NCI-H187 treated with DMSO at 0.1 percent for 48 hours (cell line): ENCODE measurements around the gene C1QL1.

Experiments used
- DNase-seq: peaks from one replicate; lab custom pipeline; 2025; lab: John Stamatoyannopoulos, UW

C1QL1 gene

DNA sequence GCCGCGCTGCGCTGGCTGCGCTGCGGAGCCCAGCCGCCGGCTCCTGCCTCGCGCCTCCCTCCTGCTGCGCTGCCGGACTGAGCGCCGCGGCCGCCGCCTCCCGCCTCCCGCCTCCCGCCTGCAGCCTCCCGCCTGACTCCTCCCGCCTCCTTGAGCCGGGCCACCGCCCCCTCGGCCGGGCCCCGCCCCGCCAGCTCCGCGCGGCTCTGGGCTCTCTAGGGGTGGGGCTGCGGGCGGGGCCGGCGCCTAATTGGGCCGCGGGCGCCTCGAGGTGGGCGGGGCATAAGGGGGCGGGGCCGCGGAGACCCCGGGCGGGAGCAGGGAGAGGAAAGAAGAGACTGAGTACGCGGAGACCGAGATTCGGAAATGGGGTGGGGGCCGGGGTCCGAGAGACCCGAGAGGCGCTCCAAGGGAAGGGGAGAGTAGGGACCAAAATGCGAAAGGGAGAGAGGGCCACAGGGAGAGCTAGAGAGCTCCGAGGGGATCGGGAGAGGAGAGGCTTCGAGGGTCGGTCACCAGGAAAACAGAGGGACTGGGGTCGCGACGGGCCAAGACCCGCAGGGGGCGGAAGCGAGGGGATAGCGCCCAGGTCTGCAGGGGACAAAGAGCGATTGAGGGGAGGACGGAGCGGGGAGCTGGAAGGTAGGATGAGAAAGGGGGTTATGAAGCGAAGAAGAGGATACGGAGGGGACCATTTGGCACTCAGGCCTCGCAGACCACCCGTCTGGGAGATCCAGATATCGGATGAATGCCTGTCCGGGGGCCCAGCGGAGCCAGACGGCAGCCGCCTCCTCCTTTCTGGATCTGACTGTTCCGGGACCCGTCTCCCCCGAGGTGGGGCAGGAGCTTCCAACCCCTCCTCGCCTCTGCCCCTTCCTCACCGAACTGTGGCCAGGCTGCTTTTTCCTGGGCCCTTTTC is at the start of gene C1QL1:
Gene C1QL1 (minus strand): TSS at position 79 of the 919 bp plus-strand sequence. CDS start 255 bp downstream, outside the sequence.
- peak; percentile 35 for DNase-seq

DNA sequence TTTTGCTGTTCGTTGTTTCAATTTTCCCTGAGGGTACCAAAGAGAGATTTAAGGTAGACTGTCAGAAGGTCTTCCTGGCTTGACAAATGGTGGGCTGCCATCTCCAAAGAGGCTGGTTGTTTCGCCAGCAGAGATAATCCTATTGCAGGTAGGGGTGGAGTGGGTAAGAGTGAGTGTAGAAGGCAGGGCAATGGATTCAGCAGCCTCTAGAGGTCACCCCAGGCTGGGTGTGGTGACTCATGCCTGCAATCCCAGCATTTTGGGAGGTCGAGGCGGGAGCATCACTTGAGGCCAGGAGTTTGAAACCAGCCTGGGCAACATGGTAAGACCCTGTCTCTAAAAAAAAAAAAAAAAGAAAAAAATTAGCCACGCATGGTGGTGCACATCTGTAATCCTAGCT is 48.7 kb upstream of the C1QL1 start:
- no peak for DNase-seq

DNA sequence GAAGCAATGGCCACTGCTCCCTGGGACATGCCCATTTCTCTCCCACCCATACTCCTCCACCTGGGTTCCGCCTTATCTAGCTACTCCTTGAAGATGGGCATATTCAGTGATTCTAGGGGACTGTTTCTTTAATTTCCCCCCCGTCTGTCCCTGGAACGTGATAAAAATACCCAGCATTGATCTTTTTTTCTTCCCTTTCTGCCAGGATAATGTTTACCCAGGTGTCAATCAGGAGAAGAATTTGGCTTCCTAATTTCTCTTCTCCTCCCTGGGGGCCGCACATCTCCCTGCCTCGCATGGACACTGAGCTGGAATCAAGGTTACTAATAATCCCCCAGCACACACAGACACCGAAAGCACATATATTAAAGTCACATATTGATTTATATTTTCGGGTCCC is 48.1 kb upstream of the C1QL1 start:
- no peak for DNase-seq

DNA sequence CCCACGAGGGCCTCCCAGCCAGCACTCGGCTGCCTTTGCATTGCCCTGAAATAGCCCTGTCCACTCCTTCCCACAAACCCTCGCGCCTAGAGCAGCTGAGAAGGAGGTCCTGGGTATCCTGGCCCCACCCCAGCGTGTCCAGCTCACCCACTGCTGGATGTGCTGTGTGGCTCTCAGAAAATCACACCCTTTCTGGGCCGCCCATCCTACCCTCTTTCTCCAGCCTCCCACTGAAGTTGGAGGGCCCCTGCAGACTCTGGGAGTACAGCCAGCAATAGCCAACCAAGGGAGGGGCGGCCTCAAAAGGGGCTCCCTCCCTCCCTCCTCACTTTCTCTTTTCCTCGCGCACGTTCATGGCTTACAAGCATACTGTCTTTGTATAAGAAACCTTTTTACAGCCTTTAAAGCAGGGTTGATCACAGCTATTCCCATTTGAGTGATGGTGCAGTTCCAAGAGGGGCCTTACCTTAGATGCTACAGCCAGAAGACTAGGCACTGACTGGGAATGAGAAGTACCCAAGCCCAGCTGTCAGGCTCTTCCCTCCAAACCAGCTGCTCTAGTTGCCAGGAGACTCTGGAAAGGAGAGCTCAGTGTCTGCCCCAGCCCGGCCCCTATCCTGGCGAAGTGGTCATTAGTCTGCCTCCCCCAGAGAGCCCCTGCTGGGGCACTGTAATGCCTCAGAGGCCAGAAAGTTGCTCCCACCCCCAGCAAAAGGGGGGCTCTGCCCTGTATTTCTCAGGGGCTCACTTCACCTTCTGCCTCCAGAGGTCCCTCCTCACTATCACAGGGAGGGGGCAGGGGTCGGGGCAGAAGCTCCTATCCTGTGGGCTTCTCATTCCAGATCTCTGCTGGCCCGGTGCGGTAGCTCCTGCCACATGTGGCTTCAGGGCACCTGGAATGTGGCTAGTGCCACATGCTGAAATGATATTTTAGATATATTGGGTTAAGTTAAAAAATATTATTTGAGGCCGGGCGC is 45.2 kb upstream of the C1QL1 start:
- DNase-seq: peak; percentile 10

DNA sequence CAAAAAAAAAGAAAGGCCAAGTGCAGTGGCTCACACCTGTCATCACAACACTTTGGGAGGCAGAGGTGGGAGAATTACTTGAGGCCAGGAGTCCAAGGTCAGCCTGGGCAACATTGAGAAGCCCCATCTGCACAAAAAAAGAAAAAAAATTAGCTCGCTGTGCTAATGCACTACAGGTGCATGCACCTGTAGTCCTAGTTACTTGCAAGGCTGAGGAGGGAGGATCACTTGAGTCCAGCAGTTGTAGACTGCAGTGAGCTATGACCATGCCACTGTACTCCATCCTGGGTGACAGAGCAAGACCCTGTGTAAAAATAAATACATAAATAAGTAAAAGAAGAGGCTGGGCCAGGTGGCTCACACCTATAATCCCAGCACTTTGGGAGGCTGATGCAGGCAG is 43.7 kb upstream of the C1QL1 start:
- DNase-seq: no peak

DNA sequence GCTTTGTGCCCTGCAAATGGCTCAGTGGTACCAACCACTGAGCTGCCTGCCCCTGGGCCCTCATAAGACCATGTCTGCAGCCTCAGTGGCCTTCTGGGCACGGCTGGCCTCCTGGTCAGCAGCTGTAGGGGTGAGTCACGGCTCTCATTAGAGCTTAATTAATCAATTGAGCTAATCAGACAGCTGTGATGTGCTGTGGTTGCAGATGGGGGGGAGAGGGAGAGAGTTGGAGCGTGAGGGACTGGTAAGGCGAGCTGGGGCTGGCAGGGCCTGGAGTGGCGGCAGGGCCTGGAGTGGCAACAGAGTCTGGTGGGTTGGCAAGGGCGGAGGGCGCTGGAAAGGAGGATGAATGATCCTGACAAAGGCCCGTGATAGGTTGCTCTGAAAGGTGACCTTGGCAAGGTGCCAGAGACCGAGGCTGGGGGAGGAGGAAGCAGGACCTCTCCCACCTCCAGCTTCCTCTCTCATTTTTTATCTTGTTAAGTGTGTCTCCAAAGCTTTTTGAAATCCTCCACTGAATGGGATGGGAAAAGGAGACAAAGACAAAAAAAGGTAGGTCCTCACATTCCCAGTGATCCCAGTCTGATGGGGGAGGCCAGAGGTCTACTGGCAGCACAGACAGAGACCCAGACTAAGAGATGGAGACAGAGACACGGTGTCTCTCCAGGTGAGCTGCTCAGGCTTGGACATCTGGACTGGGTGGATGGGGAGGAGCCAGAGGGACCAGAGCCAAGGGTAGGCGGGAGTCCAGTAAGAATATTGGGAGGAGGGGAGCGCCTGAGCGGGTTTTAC is 41.8 kb upstream of the C1QL1 start:
- no peak for DNase-seq

DNA sequence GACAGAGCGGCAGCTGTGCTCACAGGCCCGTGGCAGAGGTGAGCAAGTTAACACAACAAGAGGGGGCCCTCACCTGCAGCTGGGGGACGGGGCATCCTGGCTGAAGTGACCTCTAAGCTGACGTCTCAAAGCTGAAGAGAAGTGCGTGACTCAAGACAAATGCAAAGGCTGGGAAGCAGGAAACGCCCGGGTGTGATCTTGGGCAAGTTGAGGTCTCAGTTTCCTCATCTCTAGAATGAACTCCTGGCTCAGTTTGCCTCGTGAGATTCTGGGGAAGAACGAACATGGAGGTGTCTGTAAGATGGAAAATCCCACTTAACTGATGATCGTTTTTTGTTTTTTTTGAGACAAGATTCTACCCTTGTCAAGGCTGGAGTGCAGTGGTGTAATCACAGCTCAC is 40.1 kb upstream of the C1QL1 start:
- no peak for DNase-seq

DNA sequence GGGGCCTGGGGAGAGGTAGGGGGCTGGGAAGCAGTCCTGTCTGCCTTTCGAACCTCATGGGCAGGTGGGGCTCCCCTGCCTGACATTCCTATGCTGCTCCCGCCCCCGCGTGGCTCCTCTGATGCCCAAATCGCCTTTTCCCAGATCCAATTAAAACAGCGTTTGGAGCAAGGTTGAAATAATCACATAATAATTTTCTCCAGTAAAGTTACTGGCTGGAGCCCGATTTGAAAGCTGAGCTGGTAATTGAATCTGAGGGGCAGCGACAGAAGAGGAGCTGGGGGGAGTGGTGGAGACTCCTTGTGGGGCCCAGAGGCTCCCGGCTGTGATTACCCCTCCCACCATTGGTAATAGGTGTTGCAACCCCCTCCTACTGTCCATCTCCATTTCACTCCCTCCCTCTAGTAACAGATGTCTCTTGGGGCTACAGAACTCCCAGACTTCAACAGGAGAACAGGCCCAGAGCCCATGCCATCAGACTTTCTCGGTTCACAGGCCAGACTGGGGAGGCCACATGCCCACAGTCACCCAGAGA is 38.9 kb upstream of the C1QL1 start:
- no peak for DNase-seq

DNA sequence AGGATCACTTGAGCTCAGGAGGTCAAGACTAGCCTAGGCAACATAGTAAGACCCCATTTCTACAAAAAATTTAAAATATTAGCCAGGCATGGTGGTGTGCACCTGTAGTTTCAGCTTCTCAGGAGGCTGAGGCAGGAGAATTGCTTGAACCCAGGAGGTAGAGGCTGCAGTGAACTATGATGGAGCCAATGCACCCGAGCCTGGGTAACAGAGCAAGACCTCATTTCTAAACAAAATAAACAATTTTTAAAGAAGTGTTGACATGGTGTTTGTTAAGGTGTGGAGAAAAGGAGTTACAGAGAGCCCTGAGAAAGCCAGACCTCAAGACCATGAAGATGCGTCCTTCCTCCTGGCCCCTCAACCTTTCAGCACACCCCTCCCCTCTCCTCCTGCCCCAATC is 37.6 kb upstream of the C1QL1 start:
- no peak for DNase-seq

DNA sequence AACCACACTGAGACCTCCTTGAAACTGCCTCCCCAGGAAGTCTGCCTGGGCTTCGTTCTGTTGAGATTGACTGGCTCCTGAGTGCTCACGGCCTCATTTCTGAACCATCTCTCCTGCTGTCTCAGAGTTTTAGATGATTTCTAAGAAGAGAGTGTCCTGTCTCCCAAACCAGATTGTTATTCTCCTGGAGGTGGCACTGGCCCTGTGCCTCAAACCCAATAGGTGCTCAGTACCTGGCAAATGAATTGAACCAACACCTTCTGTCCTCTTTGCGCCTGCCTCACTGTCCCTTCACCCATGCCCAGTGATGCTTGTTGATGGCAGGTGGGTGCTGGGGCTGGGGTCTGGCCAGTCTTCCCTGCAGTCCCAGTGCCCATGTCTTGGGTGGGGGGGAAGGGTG is 36.3 kb upstream of the C1QL1 start:
- no peak for DNase-seq

DNA sequence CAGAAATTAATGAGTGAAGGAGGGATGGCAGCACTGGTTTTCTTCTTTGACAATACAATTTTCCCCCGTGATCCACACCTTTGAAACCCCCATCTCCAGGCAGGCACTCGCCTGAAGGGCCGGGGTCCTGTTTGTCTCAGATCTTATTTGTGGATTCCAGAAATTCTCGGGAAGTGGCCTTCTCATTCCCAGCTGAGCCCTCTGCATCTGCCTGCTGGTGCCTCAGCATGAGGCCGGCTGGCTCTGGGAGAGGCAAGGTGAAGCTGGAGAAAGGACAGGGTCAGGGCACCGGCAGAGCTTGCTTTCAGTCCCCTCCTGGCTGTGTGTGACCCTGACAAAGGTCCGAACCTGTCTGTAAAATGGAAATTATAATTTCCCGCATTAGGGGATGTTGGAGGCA is 35.8 kb upstream of the C1QL1 start:
- no peak for DNase-seq

DNA sequence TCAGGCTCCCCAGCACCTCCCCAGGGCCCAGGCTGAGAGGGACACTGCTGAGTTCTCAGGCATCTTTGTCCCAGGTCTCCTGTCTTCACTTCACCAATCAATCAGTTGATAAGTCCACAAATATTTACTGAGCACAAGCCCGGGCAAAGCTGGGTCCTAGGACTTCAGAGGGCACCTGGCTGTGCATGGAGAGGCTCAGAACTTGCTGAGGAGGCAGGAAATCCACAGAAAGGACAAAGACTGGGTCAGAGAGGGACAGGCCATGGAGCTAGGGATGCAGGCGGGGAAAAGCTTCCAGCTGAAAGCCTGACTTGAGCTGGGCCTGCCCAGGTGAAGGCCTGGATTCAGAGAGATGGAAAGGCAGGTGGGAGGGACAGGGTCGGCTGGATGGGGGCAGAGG is 33.2 kb upstream of the C1QL1 start:
- no peak for DNase-seq

DNA sequence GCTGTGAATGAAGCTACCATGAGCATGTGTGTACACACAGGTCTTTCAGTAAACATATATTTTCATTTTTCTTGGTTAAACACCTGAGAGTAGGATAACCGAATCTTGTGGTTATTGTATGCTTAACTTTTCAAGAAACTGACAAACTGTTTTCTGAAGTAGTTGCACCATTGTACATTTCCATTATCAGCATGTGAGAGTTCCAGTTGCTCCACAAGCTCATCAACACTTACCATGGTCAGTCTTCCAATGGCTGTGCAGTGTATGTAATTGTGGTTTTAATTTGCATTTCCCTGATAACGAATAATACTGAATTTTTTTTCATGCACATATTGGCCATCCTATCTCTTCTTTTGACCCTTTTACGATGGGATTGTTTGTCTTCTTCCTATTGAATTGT is 31.3 kb upstream of the C1QL1 start:
- no peak for DNase-seq

DNA sequence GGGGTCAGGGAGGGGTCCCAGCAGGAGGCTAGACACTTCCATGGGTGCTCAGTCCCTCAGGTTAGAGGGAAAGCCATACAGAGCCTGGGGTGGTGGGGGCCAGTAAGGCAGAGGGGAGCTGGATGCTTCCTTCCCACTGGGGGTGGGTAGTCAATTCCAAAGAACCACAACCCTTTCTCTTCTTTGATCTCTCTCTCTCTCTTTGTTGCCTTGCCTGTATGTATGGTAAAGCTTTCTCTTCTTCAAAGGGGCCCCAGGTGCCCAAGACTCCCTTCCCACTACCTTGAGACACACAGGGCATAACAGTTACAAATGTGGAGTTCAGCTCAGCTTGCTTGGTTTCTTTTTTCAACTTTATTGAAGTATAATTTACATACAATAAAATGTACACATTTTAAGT is 30.5 kb upstream of the C1QL1 start:
- no peak for DNase-seq

DNA sequence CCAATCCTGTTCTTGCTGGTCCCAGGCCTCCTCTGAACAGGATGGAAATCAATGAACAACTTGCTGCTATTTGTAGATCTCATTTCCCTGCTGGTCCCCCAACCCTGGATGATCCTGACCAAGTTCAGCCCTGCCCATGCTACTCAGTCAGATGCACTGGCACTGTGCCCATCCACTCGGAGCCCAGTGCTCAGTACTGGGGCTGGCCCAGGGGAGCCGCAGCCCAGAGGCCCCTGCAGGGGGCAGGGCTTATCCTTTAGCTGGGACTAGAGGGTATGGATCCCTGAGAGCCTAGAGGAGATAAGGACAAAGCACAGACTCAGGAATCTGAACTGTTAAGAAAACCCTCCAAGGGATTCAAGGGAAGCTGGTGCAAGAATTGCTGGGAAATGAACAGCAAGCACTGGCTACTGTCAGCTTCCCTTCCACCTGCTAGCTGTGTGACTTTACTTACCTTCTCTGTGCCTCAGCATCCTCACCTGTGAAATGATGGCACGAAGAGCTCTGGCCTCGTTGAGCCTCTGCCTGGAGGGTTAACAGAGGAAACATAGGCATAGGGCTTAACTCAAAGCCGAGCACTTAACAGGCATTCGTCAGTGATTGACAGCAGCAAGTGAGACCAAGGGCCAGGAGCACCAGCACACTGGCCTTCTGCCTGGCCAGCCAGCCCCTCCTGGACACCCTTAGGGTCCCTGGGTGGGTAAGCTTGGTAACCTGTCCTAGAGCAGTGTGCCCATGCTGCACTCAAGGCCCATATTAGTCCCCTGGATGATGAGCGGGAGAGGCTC is 29.8 kb upstream of the C1QL1 start:
- DNase-seq: no peak

DNA sequence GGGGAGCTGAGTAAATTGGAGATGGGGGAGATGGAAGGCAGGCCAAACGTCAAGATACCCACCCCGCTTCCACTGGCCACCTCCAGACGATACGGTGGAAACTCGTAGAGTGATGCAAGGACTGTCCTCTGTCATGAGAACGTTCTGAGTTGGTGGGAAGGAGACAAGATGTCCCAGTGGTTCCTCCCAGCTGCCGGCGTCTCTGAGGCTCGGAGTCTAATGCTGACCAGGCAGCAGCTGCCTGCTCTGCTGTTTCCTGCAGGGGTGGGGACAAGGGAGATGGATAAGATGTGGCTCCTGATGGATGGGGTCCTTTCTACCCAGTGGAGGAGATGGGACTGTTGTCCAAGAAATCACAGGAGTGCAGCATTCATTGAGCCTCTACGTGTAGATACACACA is 28.2 kb upstream of the C1QL1 start:
- no peak for DNase-seq

DNA sequence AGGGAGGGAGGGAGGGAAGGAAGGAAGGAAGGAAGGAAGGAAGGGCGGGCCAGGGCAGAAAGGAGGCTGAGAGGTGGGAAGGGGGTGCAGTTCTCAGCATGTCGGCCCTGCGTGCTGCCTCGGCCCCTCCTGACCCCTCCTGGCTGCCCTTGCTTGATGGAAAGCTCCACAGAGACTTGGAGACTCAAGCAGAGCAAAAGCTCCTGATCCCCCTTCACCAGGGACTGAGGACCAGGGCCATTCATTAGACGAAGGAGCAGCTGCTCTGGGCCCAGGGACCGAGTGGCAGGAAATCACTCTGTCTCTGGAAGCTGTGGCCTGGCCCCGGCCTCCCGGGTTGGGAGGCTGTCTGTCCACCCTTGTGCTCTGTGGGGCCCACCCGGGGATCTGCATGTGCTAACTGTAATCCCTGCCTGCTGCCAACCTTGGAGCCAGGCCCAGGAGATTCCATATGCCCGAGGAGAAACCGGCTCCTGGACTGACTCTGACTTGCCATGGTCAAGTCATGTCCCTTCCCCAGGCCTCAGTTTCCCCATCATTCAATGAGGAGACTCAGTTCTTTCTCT is 27.4 kb upstream of the C1QL1 start:
- DNase-seq: no peak

DNA sequence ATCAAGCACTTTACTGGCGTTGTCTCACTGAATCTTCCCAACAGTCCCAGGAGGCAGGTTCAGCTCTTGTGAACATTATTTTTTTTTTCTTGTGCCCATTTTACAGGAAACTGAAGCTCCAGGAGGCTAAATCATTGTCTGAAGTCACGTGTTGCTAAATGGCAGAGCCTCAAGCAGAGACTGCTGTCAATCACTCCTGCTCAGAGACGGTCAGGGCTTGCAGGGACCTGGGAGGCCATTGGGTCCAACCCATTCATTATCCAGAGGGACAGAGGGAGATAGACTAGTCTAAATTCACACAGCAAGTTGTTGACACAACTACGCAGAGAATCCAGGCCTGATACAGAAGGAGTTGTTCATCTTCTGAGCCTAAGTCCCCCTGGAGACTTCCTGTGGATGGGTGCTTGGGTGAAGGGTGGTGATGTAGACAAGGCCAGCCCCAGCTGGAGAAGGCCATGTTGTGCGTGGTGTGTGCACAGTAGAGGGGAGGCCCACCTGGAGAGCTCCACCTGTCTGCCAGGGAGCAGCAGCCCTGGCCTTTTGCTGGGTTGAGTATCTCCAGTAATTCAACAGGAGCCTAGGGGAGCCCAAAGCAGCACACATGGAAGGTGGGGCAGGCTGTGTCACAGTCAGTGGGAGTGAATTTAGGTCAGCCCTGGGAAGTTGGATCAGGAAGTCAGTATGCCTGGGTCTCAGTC is 24.3 kb upstream of the C1QL1 start:
- DNase-seq: no peak

DNA sequence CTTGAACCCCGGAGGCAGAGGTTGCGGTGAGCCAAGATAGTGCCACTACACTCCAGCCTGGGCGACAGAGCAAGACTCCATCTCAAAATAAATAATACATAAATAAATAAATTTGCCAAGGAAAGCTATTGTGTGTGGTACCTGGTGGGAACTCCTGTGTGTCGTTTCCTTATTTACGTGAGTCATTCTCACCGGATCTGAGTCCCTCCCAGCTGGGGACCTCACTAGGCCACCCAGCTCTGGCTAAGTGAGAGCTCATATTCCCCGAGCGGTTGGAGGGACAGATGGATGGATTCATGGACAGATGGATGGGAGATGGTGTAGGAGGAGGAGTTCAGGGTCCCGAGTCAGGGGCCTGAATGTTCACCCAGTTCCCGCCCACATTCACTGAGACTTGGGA is 22.9 kb upstream of the C1QL1 start:
- no peak for DNase-seq

DNA sequence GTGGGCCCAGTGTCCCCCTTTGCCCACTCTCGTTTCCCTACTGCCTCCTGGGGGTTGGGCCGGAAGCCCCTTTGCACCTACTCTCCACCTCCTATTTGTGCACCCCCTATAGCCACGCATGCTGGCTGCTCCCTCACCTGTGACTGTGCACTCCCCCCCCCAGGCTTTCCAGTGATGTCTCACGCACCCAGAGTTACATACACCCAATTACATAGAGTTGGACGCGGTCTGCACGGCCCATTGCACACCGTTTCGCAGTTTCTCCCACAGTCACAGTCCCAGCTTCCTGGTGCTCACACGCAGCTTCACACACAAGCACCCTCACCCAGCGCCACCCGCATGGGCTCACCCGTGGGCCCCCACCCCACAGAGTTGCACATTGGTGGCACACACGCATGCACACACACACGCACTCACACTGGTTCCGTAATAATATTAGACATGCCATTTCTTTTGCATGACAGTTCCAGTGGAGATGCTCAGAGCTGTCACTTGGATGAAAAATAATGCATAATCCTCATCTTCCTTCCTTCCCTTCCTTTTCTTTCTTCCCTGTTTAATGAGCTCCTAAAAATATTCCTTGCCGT is 21.5 kb upstream of the C1QL1 start:
- no peak for DNase-seq
